ENCODE measurements around the gene EIF2AK2.

DNA sequence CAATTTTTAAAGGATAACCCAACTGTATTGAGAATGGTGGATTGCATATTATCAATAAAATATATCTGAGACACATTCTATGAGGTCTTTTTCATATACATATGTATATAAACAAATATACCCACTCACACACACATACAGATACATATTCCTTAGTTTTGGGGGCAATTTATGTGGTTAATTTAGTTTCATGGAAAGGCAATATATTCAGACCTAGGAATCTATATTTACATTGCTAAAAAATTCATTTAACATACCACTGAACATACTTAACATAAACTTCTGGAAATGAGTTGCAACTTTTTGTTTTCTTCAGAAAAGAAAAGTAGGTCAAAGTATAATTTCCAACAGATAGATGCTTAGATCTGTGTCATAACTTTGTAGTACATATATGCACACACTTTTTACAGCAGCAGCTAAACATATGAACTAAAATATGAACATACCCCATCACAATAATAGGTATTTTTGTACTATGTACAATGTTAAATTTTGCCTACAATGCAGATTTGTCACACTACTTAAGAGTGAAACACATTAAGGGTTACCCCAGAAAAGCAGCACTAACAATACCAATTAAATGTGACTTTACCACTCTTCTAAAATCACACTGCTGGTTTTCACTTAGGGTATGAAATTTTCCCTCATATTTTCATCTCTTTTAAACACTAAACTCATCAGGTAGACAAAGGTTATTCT lies 95.6 kb downstream of the EIF2AK2 start:
- TF ChIP-seq, protein P1, sequence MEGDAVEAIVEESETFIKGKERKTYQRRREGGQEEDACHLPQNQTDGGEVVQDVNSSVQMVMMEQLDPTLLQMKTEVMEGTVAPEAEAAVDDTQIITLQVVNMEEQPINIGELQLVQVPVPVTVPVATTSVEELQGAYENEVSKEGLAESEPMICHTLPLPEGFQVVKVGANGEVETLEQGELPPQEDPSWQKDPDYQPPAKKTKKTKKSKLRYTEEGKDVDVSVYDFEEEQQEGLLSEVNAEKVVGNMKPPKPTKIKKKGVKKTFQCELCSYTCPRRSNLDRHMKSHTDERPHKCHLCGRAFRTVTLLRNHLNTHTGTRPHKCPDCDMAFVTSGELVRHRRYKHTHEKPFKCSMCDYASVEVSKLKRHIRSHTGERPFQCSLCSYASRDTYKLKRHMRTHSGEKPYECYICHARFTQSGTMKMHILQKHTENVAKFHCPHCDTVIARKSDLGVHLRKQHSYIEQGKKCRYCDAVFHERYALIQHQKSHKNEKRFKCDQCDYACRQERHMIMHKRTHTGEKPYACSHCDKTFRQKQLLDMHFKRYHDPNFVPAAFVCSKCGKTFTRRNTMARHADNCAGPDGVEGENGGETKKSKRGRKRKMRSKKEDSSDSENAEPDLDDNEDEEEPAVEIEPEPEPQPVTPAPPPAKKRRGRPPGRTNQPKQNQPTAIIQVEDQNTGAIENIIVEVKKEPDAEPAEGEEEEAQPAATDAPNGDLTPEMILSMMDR (IDR thresholded peaks at IDR 0.05): no peak
- TF ChIP-seq POLR2AphosphoS5 (IDR thresholded peaks at IDR 0.05): no peak
